Neuronal stem cell (in vitro differentiated cells): ENCODE results near the gene SDC3.
"Not testable (repeated sequence)": the region's sequence is repeated elsewhere in the genome, so short reads cannot be mapped to it uniquely, and the experiment has no call there.

Experiments
- DNase-seq: peaks from one replicate; pipeline ENCODE4 v3.0.0-alpha.2; 2013; ENCODE audit warnings: low spot score
- H2AFZ ChIP-seq: one replicate; pipeline ENCODE4 v1.6.1; 2013; ENCODE audit warnings: mild to moderate bottlenecking, low read length, inconsistent platforms
- H2AK5ac ChIP-seq: 2 replicates; pipeline ENCODE4 v1.6.1; 2013; ENCODE audit warnings: low read depth, mild to moderate bottlenecking, inconsistent platforms, low read length, moderate library complexity, mixed read lengths
- H2BK120ac ChIP-seq: 2 replicates; pipeline ENCODE4 v1.6.1; 2013; ENCODE audit warnings: low read depth, mild to moderate bottlenecking, inconsistent platforms, low read length, moderate library complexity, mixed read lengths
- H2BK12ac ChIP-seq: one replicate; pipeline ENCODE4 v1.6.1; 2013; ENCODE audit warnings: low read length, inconsistent platforms
- H2BK15ac ChIP-seq: 2 replicates; pipeline ENCODE4 v1.6.1; 2013; ENCODE audit warnings: mild to moderate bottlenecking, low read length, inconsistent platforms, mixed read lengths
- H2BK5ac ChIP-seq: one replicate; pipeline ENCODE4 v1.6.1; 2013; ENCODE audit warnings: inconsistent platforms, mild to moderate bottlenecking, low read length, moderate library complexity
- H3K14ac ChIP-seq: one replicate; pipeline ENCODE4 v1.6.1; 2013; ENCODE audit warnings: low read length, inconsistent platforms
- H3K18ac ChIP-seq: 2 replicates; pipeline ENCODE4 v1.6.1; 2013; ENCODE audit warnings: low read length, inconsistent platforms
- H3K23ac ChIP-seq: 2 replicates; pipeline ENCODE4 v1.6.1; 2013; ENCODE audit warnings: low read depth, mild to moderate bottlenecking, mixed read lengths, low read length, inconsistent platforms; ENCODE audit not compliant: poor library complexity
- H3K27ac ChIP-seq: replicated peaks from 3 replicates; pipeline ENCODE4 v1.5.1; 2013; ENCODE audit warnings: low read length, inconsistent platforms
- H3K27me3 ChIP-seq, 3 experiments: 2 replicates each; pipeline ENCODE4 v1.6.1; 2013; ENCODE audit warnings: low read length in 3 of 3, mild to moderate bottlenecking in 2 of 3, inconsistent platforms in 1 of 3, low read depth in 1 of 3, mixed read lengths in 1 of 3, moderate library complexity in 1 of 3; ENCODE audit not compliant: control insufficient read depth in 3 of 3, insufficient read depth in 3 of 3
- H3K36me3 ChIP-seq, 2 donors: replicated peaks in 1 of 2; 2 replicates each; pipeline ENCODE4 v1.6.1; 2013; ENCODE audit warnings: low read length in 2 of 2; ENCODE audit not compliant: control insufficient read depth in 2 of 2, insufficient read depth in 2 of 2
- H3K4ac ChIP-seq: 2 replicates; pipeline ENCODE4 v1.6.1; 2013; ENCODE audit warnings: inconsistent platforms, mild to moderate bottlenecking, low read length, moderate library complexity
- H3K4me1 ChIP-seq, 2 donors: 1 replicate in 1 of 2; 2 replicates in 1 of 2; pipeline ENCODE4 v1.6.1; 2013; ENCODE audit warnings: low read length in 2 of 2, low read depth in 1 of 2; ENCODE audit not compliant: control insufficient read depth in 2 of 2, insufficient read depth in 1 of 2
- H3K4me2 ChIP-seq: one replicate; pipeline ENCODE4 v1.6.1; 2013; ENCODE audit warnings: mild to moderate bottlenecking, low read length, inconsistent platforms; ENCODE audit not compliant: insufficient read depth, poor library complexity, severe bottlenecking
- H3K4me3 ChIP-seq, 2 donors: 2 replicates each; pipeline ENCODE4 v1.5.1; 2013; ENCODE audit warnings: low read length in 2 of 2, mild to moderate bottlenecking in 2 of 2, inconsistent platforms in 1 of 2, moderate library complexity in 1 of 2
- H3K79me1 ChIP-seq: one replicate; pipeline ENCODE4 v1.6.1; 2013; ENCODE audit warnings: low read depth, mild to moderate bottlenecking, inconsistent platforms, low read length, moderate library complexity
- H3K9ac ChIP-seq: one replicate; pipeline ENCODE4 v1.6.1; 2013; ENCODE audit warnings: mild to moderate bottlenecking, low read depth, low read length, inconsistent platforms; ENCODE audit not compliant: poor library complexity
- H3K9me3 ChIP-seq, 2 donors: replicated peaks in 1 of 2; 2 replicates each; pipeline versions ENCODE3 to v1.6.1; 2013; ENCODE audit warnings: low read length in 2 of 2, mild to moderate bottlenecking in 2 of 2, inconsistent platforms in 1 of 2, low read depth in 1 of 2, mixed read lengths in 1 of 2, moderate library complexity in 1 of 2; ENCODE audit not compliant: control insufficient read depth in 2 of 2, insufficient read depth in 1 of 2
- H4K8ac ChIP-seq: one replicate; pipeline ENCODE4 v1.6.1; 2013; ENCODE audit warnings: low read depth, mild to moderate bottlenecking, inconsistent platforms, low read length, moderate library complexity
- H4K91ac ChIP-seq: one replicate; pipeline ENCODE4 v1.6.1; 2013; ENCODE audit warnings: low read length, low read depth, mild to moderate bottlenecking, inconsistent platforms; ENCODE audit not compliant: poor library complexity
- WGBS, 2 donors: extraction: QIAGEN DNeasy Blood & Tissue Kit; methylation state at CpG; one replicate each; pipeline ENCODE4 v1.1.7; 2013; ENCODE audit warnings: missing lambda C conversion rate in 2 of 2, mixed read lengths in 1 of 2; ENCODE audit not compliant: insufficient read length in 2 of 2, insufficient replicate concordance in 1 of 2; ENCODE audit errors: extremely low coverage in 2 of 2; 5-methylcytosine and 5-hydroxymethylcytosine counted together

SDC3 gene

DNA sequence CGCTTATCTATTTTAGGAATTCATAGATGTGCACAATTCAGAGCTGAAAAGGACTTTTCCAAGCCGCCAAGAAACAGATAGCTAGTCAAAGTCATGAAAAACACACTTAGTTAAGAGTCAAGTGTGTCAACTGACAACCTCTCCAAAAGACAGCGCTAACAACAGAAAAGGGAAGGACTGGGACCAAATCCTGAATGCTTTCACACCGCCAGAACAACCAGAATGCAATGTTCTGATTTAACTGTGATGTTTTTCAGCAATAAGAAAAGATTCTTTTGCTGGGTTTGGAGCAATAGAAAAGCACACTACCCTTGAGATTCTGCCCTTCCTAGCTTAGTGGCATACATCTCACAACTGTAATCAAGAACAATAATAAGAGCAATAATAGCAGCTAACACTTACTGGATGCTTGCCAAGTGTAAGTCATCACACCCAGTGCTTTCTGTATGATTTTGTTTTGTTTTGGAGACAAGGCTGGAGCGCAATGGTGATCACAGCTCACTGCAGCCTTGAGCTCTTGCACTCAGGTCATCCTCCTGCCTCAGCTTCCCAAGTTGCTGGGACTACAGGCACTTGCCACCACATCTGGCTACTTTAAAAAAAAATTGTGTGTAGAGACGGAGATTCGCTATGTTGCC is 33.9 kb upstream of the SDC3 start:
- Histone ChIP-seq H3K23ac (no peak overlapping the region), H2BK120ac (no peak overlapping the region), H3K79me1 (no peaks in the 10 kb centered on the region), H3K14ac (no peak overlapping the region), H3K9ac (no peak overlapping the region), H4K8ac (no peak overlapping the region), H3K4ac (no peak overlapping the region), H3K36me3 (peaks cover 35 to 94% of the 10 kb centered on the region in 2 donors), H3K4me3 (no peak overlapping the region), H2BK12ac (no peak overlapping the region), H2AFZ (no peak overlapping the region), H3K4me1 (no peaks in the 10 kb centered on the region), H2BK15ac (no peak overlapping the region), H2AK5ac (no peak overlapping the region), H4K91ac (no peak overlapping the region), H3K18ac (no peak overlapping the region), H3K9me3 (no peaks in the 10 kb centered on the region), H3K27me3 (no peaks in the 10 kb centered on the region), H3K4me2 (no peak overlapping the region), H2BK5ac (no peak overlapping the region), H3K27ac (no peak overlapping the region)
- no peak for DNase-seq
- no CpG with 5 or more reads among the region's 7 CpGs for WGBS, 2 donors

DNA sequence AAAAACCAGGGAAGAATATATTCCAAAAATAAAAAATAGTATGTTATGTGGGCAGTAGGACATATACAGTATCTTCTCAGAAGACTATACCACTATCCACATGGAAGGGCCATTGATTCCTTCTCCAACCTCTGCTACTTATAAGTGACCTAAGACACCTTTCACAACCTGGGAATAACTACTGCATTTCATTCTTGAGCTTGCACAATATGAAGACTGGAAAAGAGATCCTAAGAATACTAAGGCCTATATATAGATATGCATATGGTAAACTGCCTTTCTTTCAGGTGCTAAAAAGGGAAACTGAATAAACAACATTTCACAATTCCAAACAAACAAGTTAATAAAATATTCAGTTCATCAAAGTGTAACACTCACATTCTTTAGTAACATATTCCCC is 32.0 kb upstream of the SDC3 start:
- H3K9ac ChIP-seq = no peak overlapping the region
- no peak overlapping the region for H3K4me3 ChIP-seq
- H3K23ac ChIP-seq = no peak overlapping the region
- no peaks in the 10 kb centered on the region for H3K9me3 ChIP-seq
- peaks cover 0 to 9% of the 10 kb centered on the region in 2 donors for H3K4me1 ChIP-seq
- no peak overlapping the region for H3K27ac ChIP-seq
- DNase-seq = no peak
- H2BK15ac ChIP-seq = no peak overlapping the region
- no peaks in the 10 kb centered on the region for H3K79me1 ChIP-seq
- H4K8ac ChIP-seq = no peak overlapping the region
- H3K4me2 ChIP-seq = no peak overlapping the region
- no peak overlapping the region for H3K14ac ChIP-seq
- H3K4ac ChIP-seq = no peak overlapping the region
- no peak overlapping the region for H4K91ac ChIP-seq
- no peak overlapping the region for H2AFZ ChIP-seq
- H2AK5ac ChIP-seq = no peak overlapping the region
- no peak overlapping the region for H2BK120ac ChIP-seq
- H3K18ac ChIP-seq = no peak overlapping the region
- H2BK5ac ChIP-seq = no peak overlapping the region
- H3K27me3 ChIP-seq = no peaks in the 10 kb centered on the region
- H2BK12ac ChIP-seq = no peak overlapping the region
- H3K36me3 ChIP-seq = peaks cover 41 to 92% of the 10 kb centered on the region in 2 donors

DNA sequence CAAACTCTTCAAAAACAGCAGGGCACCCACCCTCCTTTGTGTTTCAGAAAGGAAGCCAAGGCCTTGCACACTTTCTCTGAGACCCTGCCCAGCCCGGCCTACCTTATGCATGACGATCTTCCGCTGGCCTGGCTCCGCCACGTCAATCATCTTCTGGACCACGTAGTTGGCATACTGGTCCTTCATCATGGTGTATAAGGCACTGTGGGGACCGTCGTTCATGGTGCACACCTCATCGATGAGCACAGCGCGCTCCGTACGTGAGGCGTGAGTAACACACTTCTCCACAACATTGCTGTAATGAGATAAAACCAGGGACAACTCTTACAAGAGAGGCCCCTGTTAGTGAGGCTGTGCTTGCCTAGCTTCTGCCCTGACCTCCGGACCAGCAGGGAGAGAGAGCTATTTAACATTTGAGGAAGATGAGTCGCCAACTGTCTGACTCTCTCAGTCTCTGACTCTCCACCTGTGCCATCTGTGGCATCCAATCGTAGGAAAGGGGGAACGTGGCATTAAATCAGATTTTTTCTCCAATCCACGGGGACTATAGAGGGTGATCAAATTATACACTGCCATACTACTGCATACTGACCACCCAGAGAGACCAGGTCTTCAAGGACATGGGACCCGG is 28.1 kb upstream of the SDC3 start:
- Histone ChIP-seq H3K27ac (peak overlapping the region; percentile 15), H3K18ac (peak overlapping the region; percentile 44), H3K14ac (peak overlapping the region; percentile 25), H3K4ac (no peak overlapping the region), H3K9ac (peak overlapping the region; percentile 66), H2BK5ac (no peak overlapping the region), H3K4me3 (peak overlapping the region in 1 of 2 donors; percentile 37), H2BK12ac (no peak overlapping the region), H3K36me3 (peaks cover 48 to 93% of the 10 kb centered on the region in 2 donors), H2AK5ac (no peak overlapping the region), H3K4me2 (no peak overlapping the region), H4K91ac (no peak overlapping the region), H3K27me3 (no peaks in the 10 kb centered on the region), H3K4me1 (peaks cover 0 to 17% of the 10 kb centered on the region in 2 donors), H3K79me1 (peaks cover 3% of the 10 kb centered on the region), H2AFZ (no peak overlapping the region), H4K8ac (peak overlapping the region; percentile 31), H2BK120ac (no peak overlapping the region), H3K9me3 (peaks cover 0 to 2% of the 10 kb centered on the region in 2 donors), H3K23ac (peak overlapping the region; percentile 90), H2BK15ac (no peak overlapping the region)
- DNase-seq = no peak
- WGBS, 2 donors = no CpG with 5 or more reads among the region's 20 CpGs

DNA sequence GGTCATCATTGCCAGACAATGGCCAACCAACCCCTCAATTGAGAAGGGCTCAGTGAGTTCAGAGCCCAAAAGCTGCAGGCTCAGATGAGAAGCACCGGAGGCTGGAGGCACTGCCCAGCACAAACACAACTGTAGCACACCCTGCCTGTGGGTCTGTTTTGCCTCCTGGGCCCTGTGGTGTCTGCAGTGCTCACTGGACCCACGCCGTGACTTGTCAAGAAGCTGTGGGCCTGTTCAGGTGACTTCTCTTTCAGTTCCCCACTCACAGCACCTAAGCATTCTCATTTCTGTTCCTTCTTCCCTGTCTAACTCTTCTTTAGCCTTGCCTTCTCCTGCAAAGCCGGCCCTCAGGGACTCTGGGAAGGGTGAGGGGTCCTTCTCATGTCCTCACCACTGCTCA is 27.2 kb upstream of the SDC3 start:
- not testable (repeated sequence) for H4K91ac ChIP-seq, H2AK5ac ChIP-seq, H2BK5ac ChIP-seq, H2BK12ac ChIP-seq, H2AFZ ChIP-seq, H3K4ac ChIP-seq, H3K18ac ChIP-seq, DNase-seq, H2BK120ac ChIP-seq, H3K27me3 ChIP-seq, H3K9me3 ChIP-seq, H3K23ac ChIP-seq, H3K27ac ChIP-seq, H4K8ac ChIP-seq, H3K4me3 ChIP-seq, H3K4me2 ChIP-seq, H3K9ac ChIP-seq, H2BK15ac ChIP-seq, H3K14ac ChIP-seq, H3K79me1 ChIP-seq
- Histone ChIP-seq H3K36me3 (peaks cover 48 to 93% of the 10 kb centered on the region in 2 donors), H3K4me1 (peaks cover 0 to 17% of the 10 kb centered on the region in 2 donors)
- no CpG with 5 or more reads among the region's 4 CpGs for WGBS, 2 donors
